GM19372 (cell line): ENCODE data around the gene SLC5A10.

ENCODE experiments used
- ATAC-seq: cut with Tn5 transposase; IDR thresholded peaks from one replicate; pipeline ENCODE4 v1.9.1; 2021; ENCODE audit warnings: mild to moderate bottlenecking, low read depth, moderate library complexity; ENCODE audit not compliant: unreplicated experiment

SLC5A10 gene

DNA sequence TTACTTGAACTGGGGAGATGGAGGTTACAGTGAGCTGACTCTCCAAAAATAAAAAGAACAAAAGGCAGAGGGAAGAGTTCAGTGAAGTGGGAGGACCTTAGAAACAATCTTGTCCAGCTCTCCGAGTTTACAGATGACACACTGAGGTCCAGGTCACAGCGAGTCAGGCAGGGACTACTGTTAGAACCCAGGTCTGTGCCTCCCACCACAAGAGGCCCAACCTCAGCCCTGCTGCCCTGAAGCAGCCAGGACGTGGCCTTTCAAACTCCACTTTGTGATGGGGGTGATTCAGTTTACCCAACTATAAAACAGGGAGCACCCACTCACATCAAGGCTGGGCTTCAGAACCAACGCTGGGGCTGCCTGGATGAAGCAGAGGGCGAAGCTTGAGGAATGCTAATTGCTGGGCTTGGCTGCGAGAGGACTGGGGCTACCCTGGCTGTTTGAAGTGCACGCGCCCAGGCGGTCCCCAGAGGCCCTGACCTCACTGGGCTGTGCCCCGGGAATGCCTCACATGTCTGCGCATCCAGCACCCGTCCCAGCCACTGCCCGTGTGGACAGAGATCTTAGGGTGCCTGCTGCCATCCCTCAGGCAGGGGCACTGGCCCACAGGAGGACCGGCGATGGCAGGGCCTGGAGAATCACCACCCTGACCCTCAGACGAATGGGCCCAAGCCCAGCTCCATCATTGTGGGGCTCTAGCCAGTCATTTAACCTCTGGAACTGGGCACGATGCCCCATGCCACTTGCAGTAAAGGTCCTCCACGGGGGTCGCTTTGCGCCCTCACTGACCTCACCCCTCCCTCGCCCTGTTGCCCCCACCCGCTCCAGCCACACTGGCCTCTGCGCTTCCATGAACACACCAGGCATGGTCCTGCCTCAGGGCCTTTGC is 11.4 kb downstream of the SLC5A10 start:
- ATAC-seq, result no peak

DNA sequence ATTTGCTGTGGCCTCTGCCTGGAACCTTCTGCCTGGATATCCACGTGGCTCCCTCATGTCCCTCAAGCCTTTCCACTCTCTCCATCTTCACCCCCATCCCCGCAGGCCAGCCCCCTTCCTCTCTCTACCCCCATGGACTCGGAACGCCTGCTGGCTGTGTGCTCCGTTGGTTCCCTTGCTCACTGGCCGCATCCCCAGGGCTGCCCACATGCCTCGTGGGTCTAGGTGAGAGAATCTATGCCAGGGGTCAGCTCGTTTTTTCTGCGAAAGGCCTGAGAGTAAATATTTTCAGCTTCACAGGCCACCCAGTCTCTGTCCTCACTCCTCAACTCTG is 12.0 kb downstream of the SLC5A10 start:
- no peak for ATAC-seq

DNA sequence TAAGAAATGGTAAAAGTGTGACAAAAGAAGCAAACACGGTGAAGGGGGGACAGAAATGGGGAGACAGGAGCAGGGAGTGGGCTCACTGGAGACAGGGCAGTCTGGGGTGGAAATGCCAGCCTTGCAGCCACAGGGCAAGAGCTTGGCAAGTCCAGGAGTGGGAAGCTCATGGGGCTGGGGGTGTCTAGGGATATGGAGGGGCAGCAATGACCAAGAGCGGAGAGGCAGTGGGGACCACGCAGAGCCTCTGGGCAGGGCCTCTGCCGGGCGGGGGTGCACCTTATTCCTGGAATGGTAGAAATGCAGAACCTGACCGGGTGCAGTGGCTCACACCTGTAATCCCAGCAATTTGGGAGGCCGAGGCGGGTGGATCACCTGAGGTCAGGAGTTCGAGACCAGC is 12.6 kb downstream of the SLC5A10 start:
- no peak for ATAC-seq

DNA sequence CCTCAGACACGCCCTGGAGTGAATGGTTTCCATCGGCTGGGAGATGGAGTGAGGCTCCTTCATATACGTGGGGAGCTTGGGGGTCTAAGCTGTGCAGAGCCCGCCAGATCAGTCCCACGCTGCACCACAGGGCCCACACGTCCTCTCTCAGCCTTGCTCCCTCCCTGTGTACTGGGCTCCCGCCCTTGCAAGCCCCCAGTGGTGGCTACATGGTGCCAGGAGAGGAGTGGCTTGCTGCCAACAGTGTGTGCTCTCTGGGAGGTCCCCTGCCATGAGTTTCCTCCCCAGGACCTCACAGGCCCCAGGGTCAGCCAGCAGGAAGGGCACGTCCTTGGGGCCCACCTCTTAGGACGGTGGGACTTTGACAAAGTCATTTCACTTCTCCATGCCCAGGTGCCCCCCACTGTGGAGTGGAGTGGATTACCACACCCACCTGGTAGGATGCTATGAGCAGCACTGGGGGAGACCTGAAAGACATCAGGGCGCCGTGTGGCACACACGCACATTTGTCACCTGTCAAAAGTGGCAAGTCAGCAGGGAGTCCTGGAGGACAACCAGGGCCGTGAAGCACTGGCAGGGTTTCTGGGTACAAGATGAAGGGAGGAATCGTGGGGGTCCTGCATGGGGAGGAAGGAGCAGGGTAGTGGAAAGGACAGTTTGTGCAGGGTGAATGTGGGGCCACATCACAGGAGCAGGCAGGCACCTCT is 13.7 kb downstream of the SLC5A10 start:
- ATAC-seq, result no peak

DNA sequence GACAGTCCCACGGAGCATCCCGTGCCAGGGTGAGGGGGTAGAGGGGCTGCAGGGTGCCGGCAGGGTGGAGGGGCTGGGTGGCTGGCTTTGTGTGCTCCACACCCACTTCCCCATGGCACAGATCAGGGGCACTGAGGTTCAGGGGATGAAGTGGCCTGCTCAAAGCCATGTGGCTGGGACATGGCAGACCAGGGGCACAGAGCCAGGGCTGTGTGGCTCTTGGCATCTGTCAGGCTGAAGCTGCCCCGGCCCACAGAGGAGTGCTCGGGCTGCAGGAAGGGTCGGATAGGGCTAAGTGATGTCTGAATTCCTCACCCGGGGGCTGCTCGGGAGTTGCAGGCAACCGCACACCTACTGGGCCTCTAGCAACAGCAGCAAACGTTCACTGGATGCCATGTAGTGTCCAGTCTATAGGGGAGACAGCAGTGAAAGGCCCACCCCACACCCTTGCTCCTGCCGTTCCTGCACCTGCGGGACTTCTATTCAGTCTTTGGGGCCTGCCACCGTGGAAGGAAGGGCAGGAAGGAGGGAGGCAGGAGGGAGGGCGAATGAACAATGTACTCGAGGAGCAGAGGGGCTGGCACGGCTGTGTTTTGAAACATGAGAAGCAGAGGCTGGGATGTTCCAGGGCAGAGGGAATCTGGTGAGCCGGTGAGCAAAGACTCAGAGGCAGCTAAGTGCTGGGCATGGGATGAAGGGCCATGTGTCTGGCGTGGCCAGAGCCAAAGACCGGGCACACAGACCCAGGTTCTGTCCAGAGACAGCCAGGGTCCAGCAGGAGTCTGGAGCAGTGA is 15.1 kb downstream of the SLC5A10 start:
- ATAC-seq, result no peak

DNA sequence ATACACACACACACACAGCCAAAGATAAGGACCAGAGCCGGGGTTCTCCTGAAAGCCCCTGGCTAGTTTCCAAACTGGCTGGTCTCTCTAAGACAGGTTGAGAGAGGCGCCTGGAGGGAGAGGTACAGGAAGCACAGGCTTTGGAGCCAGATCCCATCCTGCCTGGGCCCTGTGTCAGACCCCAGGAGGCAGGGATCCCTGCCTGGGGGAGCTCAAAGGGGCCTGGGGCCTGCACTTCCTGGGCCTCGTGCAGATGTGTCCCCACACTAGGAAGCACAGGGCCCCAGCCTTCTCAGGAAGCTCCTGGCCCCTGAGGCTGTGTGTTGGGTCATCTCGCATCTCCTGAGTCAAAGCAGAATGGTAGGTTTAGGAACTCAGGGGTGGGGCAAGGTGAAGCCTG is 16.0 kb downstream of the SLC5A10 start:
- no peak for ATAC-seq

DNA sequence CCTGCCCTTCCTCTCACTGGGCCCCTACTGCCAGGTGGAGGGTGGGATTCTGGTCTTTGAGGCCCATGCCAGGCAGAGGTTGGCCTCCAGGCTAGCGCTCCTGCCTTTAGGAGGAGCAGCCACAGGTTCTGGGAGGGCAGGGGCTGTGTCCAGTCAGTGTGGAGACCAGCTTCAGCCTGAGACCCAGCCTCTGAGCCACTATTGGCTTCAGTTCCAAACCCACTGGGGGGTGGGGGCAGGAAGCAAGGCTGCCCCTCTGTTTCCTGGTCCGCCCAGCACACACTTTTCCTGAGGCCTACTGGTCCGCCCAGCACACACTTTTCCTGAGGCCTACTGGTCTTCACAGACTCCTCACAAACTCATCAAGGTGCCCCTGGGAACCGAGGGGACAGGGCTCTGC is 16.4 kb downstream of the SLC5A10 start:
- ATAC-seq, result no peak

DNA sequence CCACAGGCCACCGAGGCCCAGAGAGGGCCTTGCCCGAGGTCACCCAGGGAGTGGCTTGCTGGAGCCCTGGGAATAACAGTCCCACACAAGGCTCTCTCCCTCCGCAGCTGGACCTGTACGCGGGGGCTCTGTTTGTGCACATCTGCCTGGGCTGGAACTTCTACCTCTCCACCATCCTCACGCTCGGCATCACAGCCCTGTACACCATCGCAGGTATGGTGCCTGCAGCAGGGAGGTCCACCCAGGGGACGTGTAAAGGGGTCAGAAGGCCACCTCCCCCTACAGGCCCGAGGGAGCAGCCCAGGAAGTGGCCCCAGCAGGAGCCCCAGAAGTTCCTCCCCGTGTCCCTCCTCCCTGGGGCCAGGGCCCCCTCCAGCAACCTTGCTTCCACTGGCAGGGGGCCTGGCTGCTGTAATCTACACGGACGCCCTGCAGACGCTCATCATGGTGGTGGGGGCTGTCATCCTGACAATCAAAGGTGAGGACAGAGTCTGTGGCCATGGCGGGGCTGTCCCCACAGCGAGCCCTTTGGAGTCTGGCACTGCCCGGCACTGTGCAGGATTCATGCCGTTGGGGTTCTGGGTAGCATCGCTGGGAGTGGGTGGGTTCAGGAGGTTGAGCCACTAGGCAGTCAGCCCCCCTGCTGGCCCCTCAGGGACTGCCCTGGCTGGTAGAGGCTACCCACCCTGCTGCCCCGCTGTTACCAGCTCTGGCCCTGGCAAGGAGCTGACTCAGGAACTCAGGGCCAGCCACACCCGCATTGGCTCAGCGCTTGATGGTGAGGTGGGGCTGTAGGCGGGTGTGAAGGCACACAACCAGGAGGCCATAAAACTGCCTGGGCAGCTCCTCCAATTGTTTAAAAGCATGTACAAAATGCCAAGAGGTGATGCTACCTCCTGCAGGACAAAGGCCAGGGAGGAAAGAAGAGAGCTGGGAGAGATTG is 17.3 kb downstream of the SLC5A10 start:
- no peak for ATAC-seq

DNA sequence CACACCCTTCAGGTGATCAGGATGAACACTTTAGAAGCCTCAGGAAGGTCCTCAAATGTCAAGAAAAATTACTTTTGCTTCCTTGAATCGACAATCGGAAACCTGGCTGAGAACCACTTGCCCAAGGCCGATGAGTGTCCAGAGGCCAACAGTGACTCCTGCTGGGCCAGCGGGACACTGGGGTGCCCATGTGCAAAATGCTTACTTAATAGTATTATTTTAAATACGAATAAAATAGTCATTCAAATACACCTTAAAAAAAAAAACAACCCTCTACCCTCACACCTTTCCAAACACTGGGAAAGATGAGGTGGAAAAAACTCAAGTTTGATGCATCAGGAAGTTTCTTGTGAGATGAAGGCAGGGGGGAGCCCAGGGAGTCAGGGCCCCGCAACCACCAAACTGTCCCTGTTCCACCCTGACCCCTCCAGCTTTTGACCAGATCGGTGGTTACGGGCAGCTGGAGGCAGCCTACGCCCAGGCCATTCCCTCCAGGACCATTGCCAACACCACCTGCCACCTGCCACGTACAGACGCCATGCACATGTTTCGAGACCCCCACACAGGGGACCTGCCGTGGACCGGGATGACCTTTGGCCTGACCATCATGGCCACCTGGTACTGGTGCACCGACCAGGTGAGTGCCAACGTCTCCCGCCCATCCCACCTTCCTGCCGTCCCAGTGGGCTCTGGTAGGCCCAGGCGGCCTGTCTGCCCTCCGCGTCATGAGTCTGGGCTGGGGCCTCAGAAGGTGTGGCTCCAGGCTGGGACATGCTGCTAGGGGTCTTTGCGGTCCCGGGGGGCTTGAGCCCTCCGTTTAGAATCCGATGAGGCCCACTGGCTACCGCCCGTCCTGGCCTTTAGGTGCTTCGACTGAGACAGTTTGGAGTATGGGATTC is 18.9 kb downstream of the SLC5A10 start:
- no peak for ATAC-seq

DNA sequence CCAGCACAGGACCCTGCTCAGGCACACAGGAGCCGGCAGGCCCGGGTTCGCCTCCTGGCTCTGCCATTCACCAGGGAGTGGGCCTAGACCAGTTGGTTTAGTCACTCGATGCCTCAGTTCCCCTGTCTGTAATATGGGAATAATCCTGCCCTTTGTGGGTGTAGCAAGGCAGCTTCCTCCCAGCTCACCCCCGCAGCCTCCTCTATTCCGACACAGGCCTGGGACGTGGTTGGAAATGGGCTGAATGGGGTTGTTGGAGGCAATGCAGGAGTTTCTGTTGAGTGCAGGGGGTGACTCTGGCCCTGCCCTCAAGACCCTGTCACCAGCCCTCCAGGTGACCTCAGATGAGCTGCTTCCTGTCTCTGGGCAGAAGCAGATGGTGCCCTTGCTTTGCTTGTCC is 19.8 kb downstream of the SLC5A10 start:
- ATAC-seq, result no peak

DNA sequence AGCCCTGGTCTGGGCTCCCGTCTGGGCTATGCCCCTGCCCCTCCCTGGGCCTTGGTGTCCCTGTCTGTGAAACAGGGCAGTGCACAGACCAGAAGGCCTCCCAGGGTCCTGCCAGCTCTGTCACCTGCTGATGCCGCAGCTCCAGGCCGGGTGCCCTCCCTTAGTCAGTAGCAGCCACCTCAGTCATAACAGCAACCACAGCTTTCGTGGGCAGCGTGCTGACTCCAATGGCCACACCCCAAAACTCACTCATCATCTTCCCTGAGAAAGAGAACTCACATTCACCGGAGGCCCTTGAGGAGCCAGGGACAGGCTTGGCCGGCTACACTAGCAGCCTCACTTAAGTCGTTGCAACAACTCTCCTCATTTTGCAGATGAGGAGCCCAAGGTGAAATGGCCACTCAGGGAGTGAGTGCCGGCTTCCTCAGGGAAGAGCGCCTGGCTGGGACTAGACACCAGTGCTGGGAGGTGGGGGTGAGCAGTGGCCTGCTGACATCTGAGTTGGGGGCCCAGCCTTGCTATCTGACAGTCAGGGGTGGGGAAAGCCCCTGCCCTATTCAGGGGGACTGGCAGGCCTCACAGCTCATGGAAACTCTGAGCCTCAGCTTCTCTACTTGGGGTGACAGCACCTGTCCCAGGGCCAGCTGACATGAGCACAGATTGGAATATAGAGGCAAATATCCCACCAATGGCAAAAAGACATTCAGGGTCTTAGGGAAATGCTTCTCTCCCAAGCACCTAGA is 22.6 kb downstream of the SLC5A10 start:
- ATAC-seq, result no peak

DNA sequence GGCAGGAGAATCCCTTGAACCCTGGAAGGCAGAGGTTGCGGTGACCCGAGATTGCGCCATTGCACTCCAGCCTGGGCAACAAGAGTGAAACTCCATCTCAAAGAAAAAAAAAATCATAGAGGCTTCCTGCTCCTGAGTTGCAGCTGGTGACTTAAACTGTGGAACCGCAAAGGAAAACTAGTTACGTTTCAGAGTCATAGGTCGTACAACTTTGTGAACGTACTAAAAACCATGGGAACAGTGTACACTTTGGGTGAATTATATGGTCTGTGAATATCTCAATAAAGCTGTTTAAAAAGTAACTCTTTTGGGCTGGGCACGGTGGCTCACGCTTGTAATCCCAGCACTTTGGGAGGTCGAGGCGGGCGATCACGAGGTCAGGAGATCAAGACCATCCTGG is 23.6 kb downstream of the SLC5A10 start:
- no peak for ATAC-seq

DNA sequence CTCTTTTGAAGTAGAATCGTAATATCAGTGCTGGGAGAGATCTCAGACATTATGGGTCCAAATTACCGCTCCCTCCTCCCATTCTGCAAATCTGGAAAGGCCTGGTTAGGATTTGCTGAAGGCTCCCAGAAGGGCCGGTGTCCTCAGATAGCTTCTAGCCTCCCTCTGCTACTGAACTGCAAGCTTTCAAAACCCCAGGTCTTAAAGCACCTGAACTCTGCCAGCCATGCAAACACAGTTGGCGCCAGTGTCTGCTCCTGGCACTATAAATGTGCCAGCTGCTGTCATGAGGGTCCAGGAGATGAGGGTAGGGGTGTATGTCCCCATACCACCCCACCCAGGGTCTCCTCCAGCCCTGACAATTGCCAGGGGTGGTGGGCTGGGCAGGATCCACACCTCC is 24.2 kb downstream of the SLC5A10 start:
- no peak for ATAC-seq

DNA sequence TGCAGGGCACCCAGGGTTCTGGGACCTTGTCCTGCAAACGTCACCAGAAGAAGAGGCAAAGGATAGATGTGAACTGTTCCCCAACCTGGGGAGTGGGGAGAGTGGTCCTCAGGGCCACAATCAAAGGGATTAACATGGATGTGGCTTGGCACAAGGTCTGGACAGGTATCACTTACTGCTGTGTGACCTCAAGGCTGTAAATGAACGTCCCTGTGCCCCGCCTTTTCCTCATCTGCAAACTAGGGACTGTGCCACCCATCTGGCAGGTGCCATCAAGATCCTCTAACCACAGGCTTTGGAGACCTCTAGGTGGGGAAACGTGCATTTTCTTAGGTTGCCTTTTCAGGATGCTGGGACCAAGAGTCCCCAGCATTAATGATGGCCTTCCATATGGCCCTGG is 25.1 kb downstream of the SLC5A10 start:
- no peak for ATAC-seq

DNA sequence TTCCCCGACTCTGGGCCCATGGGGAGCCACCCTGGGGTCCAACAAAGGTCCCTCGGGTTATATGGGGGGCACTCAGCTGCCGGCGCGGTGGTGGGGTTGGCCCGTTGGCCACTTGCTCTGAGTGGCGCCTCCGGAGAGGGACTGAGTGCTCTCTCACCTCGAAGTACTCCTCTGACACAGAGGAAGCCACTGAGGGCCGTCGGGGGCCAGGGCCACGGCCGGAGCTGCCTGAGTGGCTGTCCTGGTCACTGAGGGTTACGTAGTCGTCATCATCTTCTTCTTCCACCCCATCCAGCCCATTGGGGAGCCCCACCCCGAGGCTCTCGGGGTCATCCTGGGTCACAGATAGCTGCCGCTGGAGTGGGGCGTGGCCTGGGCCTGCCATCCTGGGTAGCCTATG is 25.7 kb downstream of the SLC5A10 start:
- no peak for ATAC-seq

DNA sequence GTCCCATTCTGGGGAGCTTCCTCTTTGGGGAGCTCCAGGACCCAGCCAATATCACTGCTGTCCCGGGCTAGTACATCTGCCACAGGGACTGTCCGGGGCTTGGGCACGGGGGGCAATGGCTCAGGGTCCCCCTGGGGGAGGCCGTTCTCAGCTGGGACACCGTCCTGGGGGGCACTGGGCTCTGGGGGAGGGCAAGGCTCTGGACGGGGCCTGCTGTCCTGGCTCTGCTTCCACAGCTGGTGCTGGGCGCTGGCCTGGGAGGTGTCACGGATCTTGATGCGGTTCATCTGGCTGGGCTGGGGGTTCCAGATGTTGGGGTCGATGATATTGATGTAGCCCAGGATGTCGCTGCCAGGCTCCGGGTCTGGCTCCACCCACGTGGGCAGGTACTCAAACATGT is 26.1 kb downstream of the SLC5A10 start:
- no peak for ATAC-seq

DNA sequence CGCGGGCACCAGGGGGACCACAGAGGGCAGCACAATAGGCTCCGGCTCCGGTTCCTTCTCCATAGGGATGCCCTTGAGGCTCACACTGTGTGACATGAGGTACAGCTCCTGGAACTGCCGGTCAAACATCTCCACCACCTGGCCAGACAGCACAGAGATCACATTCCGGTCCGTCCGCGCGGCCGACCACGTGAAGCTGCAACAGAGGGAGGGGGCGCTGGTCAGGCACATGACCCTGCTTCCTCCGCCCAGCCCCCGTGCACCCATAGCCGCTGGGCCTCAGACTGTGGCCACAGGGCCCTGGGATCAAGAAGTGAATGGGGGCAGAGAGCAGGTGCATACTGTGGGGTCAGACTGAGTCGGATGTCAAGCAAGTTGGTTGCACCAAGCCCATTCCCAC is 26.7 kb downstream of the SLC5A10 start:
- no peak for ATAC-seq

DNA sequence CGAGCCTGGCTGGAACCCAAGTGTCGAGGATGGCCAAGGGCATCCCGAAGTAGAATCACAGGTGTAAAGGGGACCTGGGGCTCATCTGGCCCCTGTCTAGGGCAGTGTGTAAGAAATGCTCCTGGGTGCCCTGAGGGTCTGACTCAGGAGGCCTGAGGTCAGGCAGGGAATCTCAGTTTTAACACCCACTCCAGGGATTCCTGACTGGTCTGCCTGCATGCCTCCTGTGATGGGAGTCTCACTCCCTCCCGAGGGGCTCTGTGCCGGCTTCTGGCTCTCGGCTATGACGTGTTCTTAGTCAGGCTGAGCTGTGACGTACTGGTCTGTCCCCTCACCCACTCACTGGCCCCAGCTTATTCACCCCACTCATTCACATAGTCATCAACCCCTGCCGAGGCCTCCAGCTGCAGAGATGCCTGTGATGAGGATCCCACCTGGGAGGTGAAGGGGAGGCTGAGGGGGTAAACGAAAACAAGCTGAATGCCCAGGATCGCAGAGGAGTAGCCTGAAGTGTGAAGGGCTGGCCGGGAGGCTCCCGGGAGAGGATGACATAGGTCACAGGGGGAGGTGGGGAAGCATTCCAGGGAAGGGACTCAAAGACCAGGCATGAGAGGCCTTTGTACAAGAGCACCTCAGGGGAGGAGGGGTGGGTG is 28.8 kb downstream of the SLC5A10 start:
- ATAC-seq, result no peak
